C4-2B (cell line): ENCODE results near the gene MB.

ENCODE experiments used
- H3K27ac ChIP-seq: fragments of 450-650 bp; 2 replicates; pipeline ENCODE4 v1.5.1; 2017
- ZFX ChIP-seq: fragments of 450-650 bp; IDR thresholded peaks from 2 replicates; pipeline ENCODE4 v1.6.1; 2017
- TF ChIP-seq, protein P1 (sequence below): fragments of 450-650 bp; conservative IDR thresholded peaks from 2 replicates; pipeline ENCODE4 v1.5.1; 2017; ENCODE audit warnings: mild to moderate bottlenecking

MB gene

DNA sequence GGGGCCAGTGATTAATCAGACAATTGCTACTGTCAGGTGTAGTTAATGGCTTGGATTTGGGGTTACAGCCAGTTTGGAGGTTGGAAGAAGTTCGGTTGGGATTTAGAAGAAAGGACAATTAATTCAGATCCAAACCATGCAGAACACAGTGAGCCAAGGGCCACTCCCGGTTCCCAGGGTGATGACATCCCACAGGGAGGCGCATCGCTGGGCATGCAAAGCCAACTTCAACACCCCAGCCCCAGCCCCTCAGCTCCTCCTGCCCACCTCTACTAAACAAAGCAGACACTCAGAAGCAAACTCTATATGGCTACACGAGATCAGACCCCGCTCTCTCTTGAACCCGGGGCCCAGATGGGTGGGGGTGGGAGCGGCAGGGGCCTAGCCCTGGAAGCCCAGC, 10.2 kb downstream of the MB start:
- H3K27ac ChIP-seq, result no peak overlapping the region
- no peak for TF ChIP-seq ZFX
- TF ChIP-seq, protein P1, sequence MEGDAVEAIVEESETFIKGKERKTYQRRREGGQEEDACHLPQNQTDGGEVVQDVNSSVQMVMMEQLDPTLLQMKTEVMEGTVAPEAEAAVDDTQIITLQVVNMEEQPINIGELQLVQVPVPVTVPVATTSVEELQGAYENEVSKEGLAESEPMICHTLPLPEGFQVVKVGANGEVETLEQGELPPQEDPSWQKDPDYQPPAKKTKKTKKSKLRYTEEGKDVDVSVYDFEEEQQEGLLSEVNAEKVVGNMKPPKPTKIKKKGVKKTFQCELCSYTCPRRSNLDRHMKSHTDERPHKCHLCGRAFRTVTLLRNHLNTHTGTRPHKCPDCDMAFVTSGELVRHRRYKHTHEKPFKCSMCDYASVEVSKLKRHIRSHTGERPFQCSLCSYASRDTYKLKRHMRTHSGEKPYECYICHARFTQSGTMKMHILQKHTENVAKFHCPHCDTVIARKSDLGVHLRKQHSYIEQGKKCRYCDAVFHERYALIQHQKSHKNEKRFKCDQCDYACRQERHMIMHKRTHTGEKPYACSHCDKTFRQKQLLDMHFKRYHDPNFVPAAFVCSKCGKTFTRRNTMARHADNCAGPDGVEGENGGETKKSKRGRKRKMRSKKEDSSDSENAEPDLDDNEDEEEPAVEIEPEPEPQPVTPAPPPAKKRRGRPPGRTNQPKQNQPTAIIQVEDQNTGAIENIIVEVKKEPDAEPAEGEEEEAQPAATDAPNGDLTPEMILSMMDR, result no peak

DNA sequence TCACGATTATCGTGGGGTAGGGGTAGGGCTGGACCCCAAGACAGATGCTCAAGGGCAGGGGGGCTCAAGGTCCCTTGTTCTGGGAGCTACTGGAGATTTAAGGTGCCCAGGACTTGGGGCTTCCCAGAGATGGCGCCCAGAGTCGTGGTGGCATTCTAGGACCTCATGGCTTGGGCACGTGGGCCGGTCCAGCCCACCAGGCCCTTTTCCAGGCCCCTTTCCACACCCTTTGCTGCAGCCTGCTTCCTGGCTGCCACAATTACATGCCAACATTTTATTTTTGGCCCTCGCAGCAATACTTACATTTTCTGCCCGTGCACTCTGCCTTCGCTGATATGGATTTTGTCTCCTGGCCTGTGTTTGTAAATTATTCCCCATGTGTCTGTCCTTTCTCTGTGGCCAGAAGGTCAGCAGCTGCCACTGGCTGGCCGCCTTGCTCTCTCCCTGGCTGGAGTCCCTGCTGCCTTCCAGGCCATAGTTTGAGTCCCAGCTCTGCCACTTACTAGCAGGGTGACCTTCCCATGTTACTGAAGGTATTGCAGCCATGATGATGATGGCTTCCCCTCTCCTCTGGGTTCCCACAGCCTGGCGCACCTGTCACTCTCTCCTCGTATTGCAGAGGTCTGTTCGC, 11.2 kb downstream of the MB start:
- no peak for TF ChIP-seq ZFX
- TF ChIP-seq, protein P1, result no peak
- no peak overlapping the region for H3K27ac ChIP-seq

DNA sequence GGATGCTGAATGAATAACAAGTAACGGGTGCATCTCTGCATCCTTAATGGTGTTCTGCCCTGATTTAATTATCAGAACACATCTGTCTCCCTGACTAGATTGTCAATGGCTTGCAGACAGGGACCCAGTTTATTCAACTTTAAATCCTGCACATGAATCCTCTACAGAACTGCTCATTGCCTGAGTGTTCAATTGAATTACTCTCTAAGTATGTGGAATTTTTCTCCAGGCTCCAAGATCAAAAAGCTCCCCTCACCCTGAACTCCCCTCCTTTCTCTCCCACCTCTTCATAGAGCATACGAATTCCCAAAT, 11.8 kb downstream of the MB start:
- H3K27ac ChIP-seq, result no peak overlapping the region
- TF ChIP-seq ZFX, result no peak

DNA sequence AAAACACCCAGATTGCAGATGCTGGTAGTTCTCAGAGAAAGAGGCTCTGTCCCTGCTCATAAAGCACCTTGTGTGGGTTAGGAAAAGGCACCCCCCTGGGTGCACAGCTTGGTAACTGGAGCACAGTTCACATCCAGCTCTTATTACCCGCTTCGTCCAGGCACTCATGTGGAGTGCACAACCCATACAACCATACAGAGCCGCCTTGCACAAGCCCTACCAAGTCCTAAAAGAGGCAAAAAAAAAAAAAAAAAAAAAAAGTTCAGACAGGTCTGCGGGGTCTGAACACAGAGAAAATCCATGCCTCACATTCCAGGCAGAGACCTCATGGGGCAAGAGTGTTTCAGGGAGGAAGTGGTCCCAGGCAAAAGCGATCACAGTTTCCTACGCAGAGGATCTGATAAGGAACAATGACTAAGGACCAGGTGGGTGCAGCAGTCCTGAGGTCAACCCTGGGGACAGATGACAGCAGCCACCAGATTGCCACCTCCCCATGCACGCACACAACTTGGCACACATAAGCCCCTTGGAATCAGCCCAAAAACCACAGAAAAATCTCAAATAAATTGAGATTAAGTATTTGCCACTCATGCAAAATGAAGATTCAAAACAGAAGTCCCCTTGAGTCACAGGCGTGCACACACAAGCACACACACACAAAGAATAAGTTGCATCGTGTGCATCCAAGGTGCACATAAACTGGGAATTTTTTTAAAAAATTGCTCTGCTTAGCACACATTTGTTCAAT, 12.3 kb downstream of the MB start:
- H3K27ac ChIP-seq, result no peak overlapping the region
- TF ChIP-seq ZFX, result no peak
- TF ChIP-seq, protein P1, result no peak

DNA sequence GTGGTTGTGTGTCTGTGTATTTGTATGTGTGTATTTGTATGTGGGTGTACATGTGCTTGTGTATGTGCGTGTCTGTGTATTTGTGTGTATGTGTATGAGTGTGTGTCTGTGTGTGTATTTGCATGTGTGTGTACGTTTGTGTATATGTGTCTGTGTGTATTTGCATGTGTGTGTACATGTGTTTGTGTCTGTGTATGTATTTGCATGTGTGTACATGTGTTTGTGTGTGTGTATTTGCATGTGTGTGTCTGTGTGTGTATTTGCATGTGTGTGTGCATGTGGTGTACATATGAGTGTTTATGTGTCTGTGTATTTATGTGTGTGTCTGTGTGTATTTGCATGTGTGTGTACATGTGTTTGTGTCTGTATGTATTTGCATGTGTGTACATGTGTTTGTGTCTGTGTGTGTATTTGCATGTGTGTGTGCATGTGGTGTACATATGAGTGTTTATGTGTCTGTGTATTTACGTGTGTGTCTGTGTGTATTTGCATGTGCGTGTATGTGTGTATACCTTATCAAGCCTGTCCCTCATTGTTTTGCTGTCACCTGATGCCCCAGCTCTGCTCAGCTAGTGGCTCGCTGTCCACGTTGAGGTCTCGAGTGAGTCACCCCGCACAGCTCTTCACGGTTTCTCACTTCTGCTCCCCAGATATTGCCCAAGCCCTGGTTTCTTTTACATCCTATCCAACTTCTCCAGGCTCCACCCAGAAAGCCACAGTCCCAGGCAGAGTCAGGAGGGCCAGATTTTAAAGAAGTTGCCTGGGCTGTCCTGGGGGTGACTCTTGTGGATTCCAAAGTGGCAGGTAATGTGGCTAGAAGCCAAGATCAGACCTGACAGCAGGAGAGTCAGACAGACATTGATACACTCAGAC, 15.2 kb downstream of the MB start:
- H3K27ac ChIP-seq, result no peak overlapping the region
- TF ChIP-seq, protein P1, result no peak
- no peak for TF ChIP-seq ZFX

DNA sequence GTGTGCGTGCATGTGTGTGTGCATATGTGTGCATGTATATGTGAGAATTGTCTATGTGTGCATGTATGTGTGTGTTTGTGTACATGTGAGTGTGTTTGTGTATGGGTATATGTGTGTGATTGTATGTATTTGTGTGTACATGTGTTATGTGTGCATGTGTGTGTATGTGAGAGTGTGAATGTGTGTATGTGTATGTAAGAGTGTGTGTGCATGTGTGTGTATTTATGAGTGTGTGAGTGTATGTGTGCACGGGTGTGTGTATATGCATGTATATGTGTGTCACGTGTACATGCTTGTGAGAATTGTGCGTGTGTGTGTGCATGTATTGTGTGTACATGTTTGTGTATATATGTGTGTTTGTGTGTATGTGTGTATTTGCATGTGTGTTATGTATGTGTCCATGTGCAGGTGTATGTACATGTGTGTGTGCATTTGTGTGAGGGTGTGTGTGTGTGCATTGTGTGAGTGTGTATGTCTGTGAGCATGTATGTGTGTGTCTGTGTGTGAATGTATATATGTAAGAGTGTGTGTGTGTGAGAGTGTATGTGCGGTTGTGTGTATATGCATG, 16.0 kb downstream of the MB start:
- H3K27ac ChIP-seq, result no peak overlapping the region
- TF ChIP-seq ZFX, result no peak
- TF ChIP-seq, protein P1, result no peak

DNA sequence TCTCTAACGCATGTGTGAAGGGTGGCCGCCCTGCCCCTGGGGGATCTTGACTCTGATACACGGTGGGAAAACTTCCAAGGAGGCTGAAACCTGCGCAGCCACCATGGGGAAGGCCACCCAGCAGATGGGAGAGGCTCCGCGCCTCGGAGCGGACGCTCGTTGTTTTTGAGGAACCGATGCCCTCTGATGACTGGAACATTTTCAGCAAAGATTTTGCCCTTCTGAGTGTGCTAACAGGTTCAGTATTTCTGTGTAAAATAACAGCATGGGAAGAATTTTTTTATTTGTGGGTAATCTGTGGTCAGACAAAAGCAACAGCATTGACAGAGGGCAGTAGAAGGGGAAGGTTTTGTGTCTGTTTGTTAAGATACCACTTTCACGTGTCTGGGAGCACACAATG, 16.7 kb downstream of the MB start:
- no peak for TF ChIP-seq ZFX
- TF ChIP-seq, protein P1, result no peak
- H3K27ac ChIP-seq, result no peak overlapping the region
